Cardiac fibroblast (primary cell): ENCODE data around the gene SPNS2.

ENCODE experiments used
- DNase-seq, 2 donors: peaks; one replicate each; pipeline versions ENCODE4 v3.0.0 to v3.0.0-alpha.2; 2010; ENCODE audit warnings: low read depth in 2 of 2
- H3K4me3 ChIP-seq, 2 donors: replicated peaks in 1 of 2; 1 replicate in 1 of 2; 2 replicates in 1 of 2; pipeline ENCODE4 v1.5.1; 2011; ENCODE audit warnings: low read depth in 2 of 2, low read length in 2 of 2, mild to moderate bottlenecking in 2 of 2, moderate library complexity in 1 of 2
- CTCF ChIP-seq: IDR thresholded peaks from one replicate; pipeline ENCODE4 v1.5.1; 2011; ENCODE audit warnings: low read depth, mild to moderate bottlenecking, low read length, inconsistent platforms

SPNS2 gene

GRCh38 chr17:4551796-4552525, 53.3 kb downstream of the SPNS2 start:
- DNase-seq = no peak
- no peak overlapping the region for H3K4me3 ChIP-seq
- TF ChIP-seq CTCF = no peak

- TF ChIP-seq CTCF = no peak
- peak overlapping the region; percentile 98 to 100 for H3K4me3 ChIP-seq
- no peak for DNase-seq
Measured at GRCh38 chr17:4553669-4554068, 55.0 kb downstream of the SPNS2 start.

DNA sequence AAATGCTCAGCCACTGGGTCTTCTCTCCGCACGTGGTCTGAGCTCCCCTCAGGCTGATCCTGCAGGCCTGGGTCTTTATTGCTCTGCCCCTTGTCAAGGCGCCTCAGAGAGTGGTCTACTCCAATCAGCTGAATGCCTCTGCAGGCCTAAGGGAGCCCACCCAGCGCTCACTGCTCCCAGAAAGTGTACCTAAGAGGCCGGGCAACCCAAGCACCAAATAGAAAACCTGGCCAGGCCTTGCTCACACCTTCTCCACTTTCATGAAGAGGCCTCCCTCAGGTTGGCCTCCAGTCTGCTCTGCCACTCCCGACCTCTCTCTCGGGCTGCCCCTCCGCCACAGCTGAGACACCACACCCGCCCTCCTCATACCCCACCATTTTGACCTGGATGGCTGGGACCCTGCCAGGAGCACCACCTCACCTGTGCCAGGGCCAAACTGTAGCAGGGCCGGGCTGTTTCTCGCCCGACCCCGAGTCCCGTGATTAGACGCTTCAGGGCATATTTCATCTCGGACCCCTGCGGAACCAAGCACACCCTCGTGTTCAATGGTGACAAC, 55.8 kb downstream of the SPNS2 start:
- no peak for TF ChIP-seq CTCF
- H3K4me3 ChIP-seq = peak overlapping the region; percentile 98 to 100
- no peak for DNase-seq

GRCh38 chr17:4554997-4555799, 56.5 kb downstream of the SPNS2 start, which contains the start of gene MYBBP1A:
TSS of gene MYBBP1A (minus strand) at chr17:4555384. CDS start at chr17:4555324, 60 bp downstream.
- TF ChIP-seq CTCF = peak; percentile 17
- peak within 1 kb of the TSS; percentile 98 to 100 for H3K4me3 ChIP-seq
- DNase-seq = peak; percentile 96 to 97

DNA sequence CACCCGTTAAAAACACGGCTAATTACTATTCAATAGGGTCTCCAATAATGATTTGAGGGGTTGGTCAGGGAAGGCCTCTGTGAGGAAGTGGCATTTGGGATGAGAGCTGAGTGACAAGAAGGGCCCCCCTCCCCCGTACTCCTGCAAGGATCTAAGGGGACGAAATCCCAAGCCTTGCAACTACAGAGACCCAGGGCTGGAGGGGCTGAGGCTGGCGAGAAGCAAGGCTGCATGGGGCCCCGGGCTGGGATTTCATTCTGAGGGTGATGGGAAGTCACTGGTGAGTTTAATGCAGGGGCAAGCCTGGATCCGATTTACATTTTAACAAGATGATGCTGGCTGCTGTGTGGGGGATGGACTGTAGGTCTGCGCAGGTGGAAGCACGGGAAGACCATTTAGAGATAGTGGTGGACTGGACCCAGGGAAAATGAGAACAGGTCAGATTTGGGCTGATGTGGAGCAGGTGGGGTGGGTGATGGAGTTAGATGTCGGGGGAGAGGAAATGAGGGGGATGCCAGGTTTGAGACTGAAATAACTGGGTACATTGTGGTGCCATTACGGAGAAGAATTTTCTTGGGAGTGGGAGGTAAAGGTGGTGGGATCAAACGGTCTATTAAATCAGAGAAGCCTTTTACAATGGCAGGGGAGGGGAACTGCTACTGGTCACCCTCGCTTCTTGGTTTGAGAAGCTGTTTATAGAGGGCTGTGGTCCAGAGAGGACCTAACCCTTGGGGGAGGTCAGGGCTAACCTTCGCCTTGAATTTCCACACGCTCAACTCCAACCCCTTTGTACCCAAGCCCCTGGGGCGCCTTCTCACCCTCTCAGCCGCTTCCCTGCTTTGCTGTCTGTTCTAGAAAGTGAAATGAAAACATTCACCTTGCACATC, 57.4 kb downstream of the SPNS2 start:
- peak overlapping the region; percentile 98 to 100 for H3K4me3 ChIP-seq
- TF ChIP-seq CTCF = no peak
- DNase-seq = no peak

- no peak for TF ChIP-seq CTCF
- H3K4me3 ChIP-seq = no peak overlapping the region
Measured at GRCh38 chr17:4556996-4557395, 58.3 kb downstream of the SPNS2 start.

More at GRCh38 chr17:4556996-4557395, 58.3 kb downstream of the SPNS2 start:
- no peak for DNase-seq
